CD14-positive monocyte (primary cell): Measurements from ENCODE around the gene ADCY7. TPM values are rescaled to one million over a fixed set of nuclear protein-coding genes. Genes with fewer than 3 reads are reported as not detected.

Experiments
- DNase-seq, 3 donors: peaks; one replicate each; pipeline ENCODE4 v3.0.0-alpha.2; 2011 to 2022
- H2AFZ ChIP-seq: 2 replicates; pipeline ENCODE4 v1.6.0; 2012; ENCODE audit warnings: mild to moderate bottlenecking, low read depth, low read length, inconsistent platforms; ENCODE audit not compliant: insufficient read depth, poor library complexity, severe bottlenecking
- H3K27ac ChIP-seq, 2 donors: 1 replicate in 1 of 2; 2 replicates in 1 of 2; pipeline ENCODE4 v1.5.1; 2012 to 2013; ENCODE audit warnings: low read length in 2 of 2, control low read depth in 1 of 2, inconsistent platforms in 1 of 2, low read depth in 1 of 2, mild to moderate bottlenecking in 1 of 2
- H3K27me3 ChIP-seq, 2 donors: one replicate each; pipeline versions ENCODE4 v1.6.0 to v1.6.1; 2011 to 2013; ENCODE audit warnings: low read length in 2 of 2; ENCODE audit not compliant: control insufficient read depth in 2 of 2, insufficient read depth in 2 of 2
- H3K36me3 ChIP-seq, 2 donors: replicated peaks in 1 of 2; 1 replicate in 1 of 2; 2 replicates in 1 of 2; pipeline versions ENCODE4 v1.5.1 to v1.6.1; 2012 to 2013; ENCODE audit warnings: low read length in 2 of 2, control low read depth in 1 of 2, inconsistent platforms in 1 of 2, mild to moderate bottlenecking in 1 of 2; ENCODE audit not compliant: insufficient read depth in 2 of 2, control insufficient read depth in 1 of 2
- H3K4me1 ChIP-seq, 2 donors: 1 replicate in 1 of 2; 2 replicates in 1 of 2; pipeline versions ENCODE4 v1.5.1 to v1.6.1; 2012 to 2013; ENCODE audit warnings: low read length in 2 of 2, control low read depth in 1 of 2, inconsistent platforms in 1 of 2, mild to moderate bottlenecking in 1 of 2, moderate library complexity in 1 of 2; ENCODE audit not compliant: insufficient read depth in 2 of 2, control insufficient read depth in 1 of 2
- H3K4me2 ChIP-seq: replicated peaks from 2 replicates; pipeline ENCODE3; 2012; ENCODE audit warnings: low read length, moderate library complexity, mild to moderate bottlenecking; ENCODE audit not compliant: poor library complexity, severe bottlenecking; ENCODE audit errors: extremely low read depth
- H3K4me3 ChIP-seq, 3 experiments: fragments of 200-600 bp in 1 of 3; sonication (generic) in 1 of 3; replicated peaks in 1 of 3; 1 replicate in 2 of 3; 2 replicates in 1 of 3; pipeline ENCODE4 v1.5.1; 2011 to 2013; ENCODE audit warnings: low read length in 3 of 3, mild to moderate bottlenecking in 3 of 3, control low read depth in 2 of 3, low read depth in 2 of 3, inconsistent platforms in 1 of 3, moderate library complexity in 1 of 3
- H3K79me2 ChIP-seq: 2 replicates; pipeline ENCODE4 v1.6.0; 2012; ENCODE audit warnings: mild to moderate bottlenecking, control low read depth, inconsistent platforms, low read length, moderate library complexity; ENCODE audit not compliant: insufficient read depth
- H3K9ac ChIP-seq: 2 replicates; pipeline ENCODE4 v1.6.0; 2017; ENCODE audit warnings: low read length, mild to moderate bottlenecking; ENCODE audit not compliant: insufficient read depth, poor library complexity, severe bottlenecking
- H3K9me3 ChIP-seq, 2 donors: replicated peaks in 1 of 2; 1 replicate in 1 of 2; 2 replicates in 1 of 2; pipeline versions ENCODE4 v1.5.1 to v1.6.1; 2012 to 2013; ENCODE audit warnings: low read length in 2 of 2, control low read depth in 1 of 2; ENCODE audit not compliant: control insufficient read depth in 1 of 2, insufficient read depth in 1 of 2
- H4K20me1 ChIP-seq: 2 replicates; pipeline ENCODE4 v1.6.0; 2012; ENCODE audit warnings: mild to moderate bottlenecking, low read length, control low read depth, moderate library complexity; ENCODE audit not compliant: insufficient read depth
- H3K27ac Mint-ChIP-seq, 7 donors: one replicate each; pipeline ENCODE4 v1.8.0; 2020; ENCODE audit warnings: mild to moderate bottlenecking in 7 of 7, mixed read lengths in 7 of 7, moderate library complexity in 6 of 7, inconsistent platforms in 2 of 7
- H3K27me3 Mint-ChIP-seq, 3 donors: one replicate each; pipeline ENCODE4 v1.8.0; 2021 to 2022; ENCODE audit warnings: low read depth in 3 of 3, mild to moderate bottlenecking in 3 of 3, mixed read lengths in 3 of 3, moderate library complexity in 3 of 3, inconsistent platforms in 1 of 3
- H3K36me3 Mint-ChIP-seq, 2 donors: one replicate each; pipeline ENCODE4 v1.8.0; 2020; ENCODE audit warnings: mixed read lengths in 2 of 2, inconsistent platforms in 1 of 2, mild to moderate bottlenecking in 1 of 2
- H3K4me1 Mint-ChIP-seq: one replicate; pipeline ENCODE4 v1.8.0; 2020; ENCODE audit warnings: mild to moderate bottlenecking, mixed read lengths
- H3K4me3 Mint-ChIP-seq, 2 donors: one replicate each; pipeline ENCODE4 v1.8.0; 2020; ENCODE audit warnings: mild to moderate bottlenecking in 2 of 2, mixed read lengths in 2 of 2, moderate library complexity in 1 of 2
- H3K9me3 Mint-ChIP-seq, 7 donors: one replicate each; pipeline ENCODE4 v1.8.0; 2020 to 2022; ENCODE audit warnings: mixed read lengths in 7 of 7, mild to moderate bottlenecking in 6 of 7, moderate library complexity in 6 of 7, inconsistent platforms in 2 of 7
- WGBS: methylation state at CpG from one replicate; pipeline ENCODE4 v1.1.5; 2013; ENCODE audit warnings: missing lambda C conversion rate; ENCODE audit not compliant: insufficient coverage; 5-methylcytosine and 5-hydroxymethylcytosine counted together
- intact Hi-C, 2 donors: fragments of 100-400 bp; cut with micrococcal nuclease; formaldehyde crosslinking; loops; one replicate each; pipeline versions ENCODE4 v1.15.0 to v1.15.1; 2023
- polyA plus RNA-seq, 3 donors: library from polyadenylated mRNA; depleted of rRNA in 1 of 3; unstranded in 2 of 3; stranded (reverse) in 1 of 3; fragments of 300-500 nt in 2 of 3; fragments of >200 nt in 1 of 3; fragmentation: Illumina TruSeq in 2 of 3; gene quantifications; 1 replicate in 2 of 3; 2 replicates in 1 of 3; pipeline ENCODE4 v1.2.3, GENCODE V29; 2012 to 2021
- TF ChIP-seq, protein P1 (sequence below): fragments of 200-600 bp; IDR thresholded peaks from one replicate; pipeline ENCODE4 v1.8.0; 2022; ENCODE audit warnings: antibody characterized with exemption, mild to moderate bottlenecking

The ADCY7 gene
- polyA plus RNA-seq, 3 donors: 53.1 to 230 (median 91.5) TPM

DNA sequence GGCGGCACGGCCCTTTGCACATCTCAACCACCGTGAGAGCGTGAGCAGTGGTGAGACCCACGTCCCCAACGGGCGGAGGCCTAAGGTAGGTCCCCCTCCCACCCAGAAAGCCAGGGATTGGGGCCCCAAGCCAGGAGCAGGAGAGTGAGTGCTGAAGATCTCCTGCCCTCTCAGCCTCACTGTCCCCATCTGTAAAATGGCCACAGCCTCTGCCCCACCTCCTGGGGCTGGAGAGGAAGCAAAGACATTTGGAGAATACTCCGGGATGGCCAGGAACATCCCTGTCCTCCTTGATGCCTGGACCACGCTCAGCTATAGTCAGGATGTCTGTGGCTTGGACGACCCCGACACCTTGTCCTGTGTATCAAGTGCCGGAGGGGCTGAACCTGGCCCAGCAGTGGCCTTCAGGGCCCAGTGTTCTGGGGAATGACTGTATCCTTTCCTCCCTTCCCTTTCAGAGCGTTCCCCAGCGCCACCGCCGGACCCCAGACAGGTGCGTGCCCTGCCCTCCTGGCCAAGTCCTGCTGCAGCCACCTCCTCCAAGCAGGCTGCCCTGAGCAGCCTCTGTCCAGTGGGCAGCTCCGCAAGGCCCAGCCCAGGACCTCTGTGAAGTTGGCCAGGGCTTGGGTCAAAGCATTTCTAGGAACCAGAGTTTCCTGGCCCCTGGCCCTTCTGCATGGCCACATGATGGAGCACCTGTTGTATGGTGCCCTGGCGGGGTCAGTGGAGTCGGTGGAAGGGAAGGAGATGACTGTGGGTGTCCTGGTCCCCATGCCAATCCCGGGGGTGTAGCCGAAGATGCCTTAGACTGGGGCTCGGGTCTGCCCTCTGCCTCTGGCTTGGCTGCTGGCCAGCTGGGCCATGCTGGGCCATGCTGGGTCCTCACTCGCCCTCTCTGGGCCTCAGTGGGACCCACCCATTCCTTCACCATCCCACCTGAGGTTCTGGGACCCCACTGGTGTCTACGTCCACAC is 38.4 kb downstream of the ADCY7 start:
- Histone ChIP-seq H3K27me3 (no peaks in the 10 kb centered on the region), H3K4me3 (no peak overlapping the region), H2AFZ (no peak overlapping the region), H3K36me3 (peaks cover 95 to 100% of the 10 kb centered on the region in 2 donors), H3K27ac (no peak overlapping the region), H3K4me1 (no peaks in the 10 kb centered on the region), H3K4me2 (no peak overlapping the region), H3K9ac (no peak overlapping the region), H3K79me2 (peaks cover 43% of the 10 kb centered on the region), H4K20me1 (peaks cover 100% of the 10 kb centered on the region), H3K9me3 (no peaks in the 10 kb centered on the region)
- Mint-ChIP-seq H3K27ac (peak overlapping the region in 1 of 7 donors; percentile 14), H3K4me3 (no peak overlapping the region), H3K27me3 (peaks cover 0 to 2% (median 1%) of the 10 kb centered on the region in 3 donors), H3K36me3 (peaks cover 78 to 99% of the 10 kb centered on the region in 2 donors), H3K4me1 (peaks cover under 1% of the 10 kb centered on the region), H3K9me3 (no peaks in the 10 kb centered on the region)
- DNase-seq: no peak
- intact Hi-C loops: no loop called here
- 95% methylated on average over 18 of the region's 25 CpGs for WGBS
- TF ChIP-seq, protein P1, sequence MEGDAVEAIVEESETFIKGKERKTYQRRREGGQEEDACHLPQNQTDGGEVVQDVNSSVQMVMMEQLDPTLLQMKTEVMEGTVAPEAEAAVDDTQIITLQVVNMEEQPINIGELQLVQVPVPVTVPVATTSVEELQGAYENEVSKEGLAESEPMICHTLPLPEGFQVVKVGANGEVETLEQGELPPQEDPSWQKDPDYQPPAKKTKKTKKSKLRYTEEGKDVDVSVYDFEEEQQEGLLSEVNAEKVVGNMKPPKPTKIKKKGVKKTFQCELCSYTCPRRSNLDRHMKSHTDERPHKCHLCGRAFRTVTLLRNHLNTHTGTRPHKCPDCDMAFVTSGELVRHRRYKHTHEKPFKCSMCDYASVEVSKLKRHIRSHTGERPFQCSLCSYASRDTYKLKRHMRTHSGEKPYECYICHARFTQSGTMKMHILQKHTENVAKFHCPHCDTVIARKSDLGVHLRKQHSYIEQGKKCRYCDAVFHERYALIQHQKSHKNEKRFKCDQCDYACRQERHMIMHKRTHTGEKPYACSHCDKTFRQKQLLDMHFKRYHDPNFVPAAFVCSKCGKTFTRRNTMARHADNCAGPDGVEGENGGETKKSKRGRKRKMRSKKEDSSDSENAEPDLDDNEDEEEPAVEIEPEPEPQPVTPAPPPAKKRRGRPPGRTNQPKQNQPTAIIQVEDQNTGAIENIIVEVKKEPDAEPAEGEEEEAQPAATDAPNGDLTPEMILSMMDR: no peak

DNA sequence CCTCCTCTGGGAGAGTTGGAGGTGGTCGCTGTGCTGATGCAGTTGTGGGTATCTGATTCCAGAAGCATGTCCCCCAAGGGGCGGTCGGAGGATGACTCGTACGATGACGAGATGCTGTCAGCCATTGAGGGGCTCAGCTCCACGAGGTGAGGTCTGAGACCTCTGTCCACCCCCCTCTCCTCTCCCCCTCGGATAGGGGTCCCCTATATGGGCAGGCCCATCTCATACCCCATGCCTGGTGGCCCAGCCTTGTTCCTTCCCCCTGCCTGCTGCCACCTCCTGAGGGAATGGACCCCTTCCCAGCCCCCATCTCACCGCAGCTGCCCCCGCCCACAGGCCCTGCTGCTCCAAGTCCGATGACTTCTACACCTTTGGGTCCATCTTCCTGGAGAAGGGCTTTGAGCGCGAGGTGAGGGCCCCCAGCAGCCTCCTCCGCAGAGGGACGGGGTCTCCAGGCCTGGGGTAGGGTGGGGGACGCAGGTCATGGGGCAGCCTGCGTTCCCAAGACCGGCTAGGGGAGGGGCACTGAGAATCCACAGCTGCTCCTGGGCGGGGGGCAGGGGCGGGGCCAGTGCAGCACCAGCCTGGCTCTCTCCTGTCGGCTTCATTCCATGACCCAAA is 39.2 kb downstream of the ADCY7 start:
- Histone ChIP-seq H3K79me2 (peaks cover 41% of the 10 kb centered on the region), H3K9me3 (no peaks in the 10 kb centered on the region), H3K27me3 (no peaks in the 10 kb centered on the region), H3K4me2 (no peak overlapping the region), H3K9ac (no peak overlapping the region), H3K4me1 (no peaks in the 10 kb centered on the region), H2AFZ (no peak overlapping the region), H3K27ac (peak overlapping the region in 1 of 2 donors; percentile 14), H4K20me1 (peaks cover 100% of the 10 kb centered on the region), H3K36me3 (peaks cover 96 to 100% of the 10 kb centered on the region in 2 donors), H3K4me3 (no peak overlapping the region)
- WGBS: 97% methylated on average over 18 of the region's 21 CpGs
- Mint-ChIP-seq H3K4me1 (peaks cover 4% of the 10 kb centered on the region), H3K27ac (peak overlapping the region in 1 of 7 donors; percentile 41), H3K4me3 (no peak overlapping the region), H3K9me3 (no peaks in the 10 kb centered on the region), H3K36me3 (peaks cover 83 to 99% of the 10 kb centered on the region in 2 donors), H3K27me3 (peaks cover 0 to 2% (median 1%) of the 10 kb centered on the region in 3 donors)
- intact Hi-C loops: no loop called here
- no peak for DNase-seq
- TF ChIP-seq, protein P1: no peak
